ENCODE measurements around the gene MBP.

MBP gene

GRCh38 chr18:77095391-77096371 lies 36.9 kb downstream of the MBP start:
- TF ChIP-seq REST (IDR thresholded peaks at IDR 0.05; ENCODE audit: low read depth) (no peak), YY1 (IDR thresholded peaks at IDR 0.05; ENCODE audit: low read depth) (no peak), CREB1 (IDR thresholded peaks at IDR 0.05; ENCODE audit: low read depth) (no peak), USF1 (IDR thresholded peaks at IDR 0.05) (no peak), TEAD4 (IDR thresholded peaks at IDR 0.05) (no peak), EGR1 (IDR thresholded peaks at IDR 0.05) (no peak), TCF12 (IDR thresholded peaks at IDR 0.05; ENCODE audit: low read depth) (no peak), NFIC (IDR thresholded peaks at IDR 0.05) (no peak), ZBTB7A (IDR thresholded peaks at IDR 0.05; ENCODE audit: low read depth) (no peak), EP300 (IDR thresholded peaks at IDR 0.05; ENCODE audit: borderline replicate concordance) (no peak), RAD21 (IDR thresholded peaks at IDR 0.05; ENCODE audit: low read depth) (no peak), TAF1 (IDR thresholded peaks at IDR 0.05; ENCODE audit: low read depth) (no peak), MAX (IDR thresholded peaks at IDR 0.05) (no peak), FOXM1 (IDR thresholded peaks at IDR 0.05; ENCODE audit: borderline replicate concordance, low read depth) (no peak), CEBPB (IDR thresholded peaks at IDR 0.05) (no peak)

GRCh38 chr18:77093586-77093985 lies 39.0 kb downstream of the MBP start:
- TF ChIP-seq TCF12 (IDR thresholded peaks at IDR 0.05; ENCODE audit: low read depth) (no peak), TEAD4 (IDR thresholded peaks at IDR 0.05) (no peak), USF1 (IDR thresholded peaks at IDR 0.05) (no peak), RAD21 (IDR thresholded peaks at IDR 0.05; ENCODE audit: low read depth) (no peak), MAX (IDR thresholded peaks at IDR 0.05) (no peak), CREB1 (IDR thresholded peaks at IDR 0.05; ENCODE audit: low read depth) (no peak), NFIC (IDR thresholded peaks at IDR 0.05) (no peak), FOXM1 (IDR thresholded peaks at IDR 0.05; ENCODE audit: borderline replicate concordance, low read depth) (no peak), ZBTB7A (IDR thresholded peaks at IDR 0.05; ENCODE audit: low read depth) (no peak), REST (IDR thresholded peaks at IDR 0.05; ENCODE audit: low read depth) (no peak), CEBPB (IDR thresholded peaks at IDR 0.05) (no peak), YY1 (IDR thresholded peaks at IDR 0.05; ENCODE audit: low read depth) (no peak), EGR1 (IDR thresholded peaks at IDR 0.05) (no peak), EP300 (IDR thresholded peaks at IDR 0.05; ENCODE audit: borderline replicate concordance) (no peak), TAF1 (IDR thresholded peaks at IDR 0.05; ENCODE audit: low read depth) (no peak)

- TF ChIP-seq REST (IDR thresholded peaks at IDR 0.05; ENCODE audit: low read depth) (no peak), TCF12 (IDR thresholded peaks at IDR 0.05; ENCODE audit: low read depth) (no peak), CREB1 (IDR thresholded peaks at IDR 0.05; ENCODE audit: low read depth) (no peak), USF1 (IDR thresholded peaks at IDR 0.05) (no peak), ZBTB7A (IDR thresholded peaks at IDR 0.05; ENCODE audit: low read depth) (no peak), TEAD4 (IDR thresholded peaks at IDR 0.05) (no peak), EP300 (IDR thresholded peaks at IDR 0.05; ENCODE audit: borderline replicate concordance) (no peak), YY1 (IDR thresholded peaks at IDR 0.05; ENCODE audit: low read depth) (no peak), CEBPB (IDR thresholded peaks at IDR 0.05) (no peak), FOXM1 (IDR thresholded peaks at IDR 0.05; ENCODE audit: borderline replicate concordance, low read depth) (no peak), TAF1 (IDR thresholded peaks at IDR 0.05; ENCODE audit: low read depth) (no peak), MAX (IDR thresholded peaks at IDR 0.05) (no peak), EGR1 (IDR thresholded peaks at IDR 0.05) (no peak), RAD21 (IDR thresholded peaks at IDR 0.05; ENCODE audit: low read depth) (no peak), NFIC (IDR thresholded peaks at IDR 0.05) (no peak)
Measured at GRCh38 chr18:77093067-77093430, 39.5 kb downstream of the MBP start.
